GM19324 (cell line): Measurements from ENCODE around the gene TTC17.

Source experiments
- ATAC-seq: cut with Tn5 transposase; IDR thresholded peaks from one replicate; pipeline ENCODE4 v1.9.1; 2021; ENCODE audit warnings: mild to moderate bottlenecking, moderate library complexity; ENCODE audit not compliant: unreplicated experiment, low FRiP score

The TTC17 gene

DNA sequence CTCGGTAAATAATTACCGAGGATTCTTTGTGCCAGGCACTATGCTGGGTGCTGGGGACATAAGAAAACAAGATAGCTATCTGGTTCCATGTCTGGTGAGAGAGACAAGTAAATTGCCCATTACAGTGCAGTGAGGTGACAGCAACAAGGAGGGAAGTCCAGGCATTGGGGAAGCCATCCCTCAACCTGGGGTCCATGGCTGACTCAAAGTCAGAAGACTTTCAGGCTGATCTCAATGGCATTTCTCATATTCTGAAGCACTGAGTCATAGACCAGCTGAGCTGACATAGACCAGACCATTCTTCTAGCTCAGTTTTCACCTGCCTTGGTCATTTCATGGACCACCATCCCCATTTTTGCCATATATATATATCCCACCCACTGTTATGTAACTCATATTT, 158.8 kb downstream of the TTC17 start:
- ATAC-seq: no peak

GRCh38 chr11:43518408-43519160, 159.9 kb downstream of the TTC17 start:
- ATAC-seq: no peak

DNA sequence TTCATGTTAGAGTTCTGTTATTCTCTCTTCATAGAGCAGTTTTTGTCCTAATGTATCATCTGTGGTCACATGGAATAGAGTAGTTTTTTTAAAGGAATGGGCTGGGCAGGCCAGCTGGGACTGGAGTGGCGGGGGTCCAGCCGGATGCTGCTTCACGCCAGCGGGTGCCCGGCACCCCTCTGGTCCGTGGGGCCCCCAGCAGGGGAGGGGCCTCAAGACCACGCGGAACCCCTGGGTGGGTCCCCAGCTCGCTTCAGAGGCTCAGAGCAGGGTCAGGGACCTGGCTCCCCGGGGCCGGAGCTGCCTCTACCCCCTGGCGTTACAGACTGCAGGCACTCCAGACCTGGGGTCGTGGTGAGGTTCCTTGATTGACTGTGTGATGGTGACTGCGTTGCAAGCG, 162.8 kb downstream of the TTC17 start:
- ATAC-seq: no peak

GRCh38 chr11:43523632-43524031, 164.9 kb downstream of the TTC17 start:
- ATAC-seq: no peak

GRCh38 chr11:43532041-43532440, 173.3 kb downstream of the TTC17 start:
- no peak for ATAC-seq

DNA sequence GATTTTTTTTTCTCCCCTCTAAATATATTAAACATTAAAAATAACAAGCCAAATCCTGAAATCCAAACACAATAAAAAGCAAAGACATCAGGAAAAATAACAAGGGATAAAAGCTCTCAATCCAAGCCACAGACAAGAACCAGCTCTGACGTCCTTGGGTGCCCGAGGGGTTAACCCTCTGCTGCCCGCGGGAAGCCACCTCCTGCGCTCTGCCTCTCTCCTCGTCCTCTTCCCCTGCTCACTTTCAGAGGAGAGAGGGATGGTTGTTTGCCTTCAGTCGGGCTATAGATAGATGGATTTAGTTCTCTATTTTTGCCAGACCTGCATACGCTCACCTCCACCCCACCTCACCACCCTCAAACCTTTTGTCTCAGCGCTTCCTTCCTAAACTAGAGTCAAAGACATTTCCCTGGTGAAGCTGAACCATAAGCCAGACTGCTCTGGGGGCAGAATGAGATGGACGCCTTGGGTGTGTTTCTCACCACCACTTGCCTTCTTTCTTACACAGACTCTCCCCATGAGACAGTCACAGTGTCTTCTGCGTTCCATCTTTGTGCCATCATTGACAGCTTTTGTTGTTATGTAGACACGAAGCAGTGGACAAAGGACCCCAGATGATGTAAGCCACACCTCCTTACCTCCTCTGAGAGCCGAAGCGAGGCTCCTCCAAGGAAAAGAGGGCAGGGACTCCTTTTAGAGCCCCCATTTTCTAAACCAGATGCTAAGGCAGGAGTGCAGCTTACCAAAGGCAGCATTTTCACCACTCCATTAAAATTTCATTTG, 179.3 kb downstream of the TTC17 start:
- no peak for ATAC-seq

DNA sequence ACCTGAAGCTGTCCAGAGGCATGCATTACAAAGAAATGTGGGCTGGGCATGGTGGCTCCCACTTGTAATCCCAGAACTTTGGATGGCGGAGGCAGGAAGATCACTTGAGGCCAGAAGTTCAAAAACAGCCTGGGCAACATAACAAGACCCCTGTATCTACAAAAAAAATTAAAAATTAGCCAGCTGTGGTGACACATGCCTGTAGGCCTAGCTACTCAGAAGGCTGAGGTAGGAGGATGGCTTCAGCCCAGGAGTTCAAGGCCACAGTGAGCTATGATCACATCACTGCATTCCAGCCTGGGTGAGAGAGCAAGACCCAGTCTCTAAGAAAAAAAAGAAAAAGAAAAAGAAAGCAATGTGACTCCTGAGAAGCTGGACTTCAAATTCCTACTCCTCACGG, 183.3 kb downstream of the TTC17 start:
- ATAC-seq: no peak

DNA sequence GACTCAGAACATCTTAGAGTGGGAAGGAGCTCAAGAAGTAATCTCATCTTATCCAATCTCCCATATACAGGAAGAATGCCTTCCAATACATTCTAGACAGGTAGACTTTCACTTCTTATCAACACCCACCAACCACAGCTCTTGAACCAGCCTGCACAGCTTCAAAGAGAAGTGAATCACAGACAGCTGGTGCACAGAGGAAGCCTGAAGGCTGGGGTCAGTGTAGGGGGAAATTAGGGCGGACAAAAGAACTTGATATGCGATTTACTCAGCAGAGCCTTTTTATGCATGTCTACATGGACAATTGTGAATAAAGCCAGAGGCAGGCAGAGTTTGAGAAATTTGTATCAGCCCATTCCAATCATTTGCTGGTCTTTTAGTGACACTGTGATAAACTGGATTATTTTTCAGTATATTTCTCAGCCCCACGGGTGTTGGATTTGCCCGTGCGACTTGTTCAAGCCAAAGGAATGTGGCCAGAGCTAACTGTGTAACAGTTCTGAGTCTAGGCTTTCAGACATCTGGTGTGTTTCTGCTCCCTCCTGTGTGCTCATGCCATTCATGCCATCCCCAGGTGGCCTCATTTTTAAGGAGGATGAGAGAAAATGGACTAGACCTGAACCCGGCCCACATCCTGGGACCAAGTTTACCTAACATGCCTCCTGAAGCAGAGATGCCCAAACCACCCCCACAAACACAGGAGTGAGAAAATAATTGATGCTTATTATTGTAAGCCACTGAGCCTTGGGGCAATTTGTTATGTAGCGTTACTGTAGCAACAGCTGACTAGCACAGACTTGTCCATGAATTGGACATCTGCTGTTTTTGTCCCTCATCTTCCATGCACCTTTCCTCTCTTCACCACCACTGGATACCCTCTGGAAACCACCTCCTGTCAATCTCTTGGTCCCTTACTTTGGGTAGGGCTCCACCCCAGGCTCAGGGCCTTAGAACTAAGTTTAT, 184.3 kb downstream of the TTC17 start:
- ATAC-seq: no peak
